DMS153 treated with DMSO at 0.1 percent for 48 hours (cell line): ENCODE measurements around the gene PANX3.
A peak's percentile ranks its signal among the peaks of the same experiment; 100 is the strongest.

Experiments
- DNase-seq: peaks from one replicate; lab custom pipeline; 2025; ENCODE audit not compliant: unreplicated experiment; lab: John Stamatoyannopoulos, UW

PANX3 gene

DNA sequence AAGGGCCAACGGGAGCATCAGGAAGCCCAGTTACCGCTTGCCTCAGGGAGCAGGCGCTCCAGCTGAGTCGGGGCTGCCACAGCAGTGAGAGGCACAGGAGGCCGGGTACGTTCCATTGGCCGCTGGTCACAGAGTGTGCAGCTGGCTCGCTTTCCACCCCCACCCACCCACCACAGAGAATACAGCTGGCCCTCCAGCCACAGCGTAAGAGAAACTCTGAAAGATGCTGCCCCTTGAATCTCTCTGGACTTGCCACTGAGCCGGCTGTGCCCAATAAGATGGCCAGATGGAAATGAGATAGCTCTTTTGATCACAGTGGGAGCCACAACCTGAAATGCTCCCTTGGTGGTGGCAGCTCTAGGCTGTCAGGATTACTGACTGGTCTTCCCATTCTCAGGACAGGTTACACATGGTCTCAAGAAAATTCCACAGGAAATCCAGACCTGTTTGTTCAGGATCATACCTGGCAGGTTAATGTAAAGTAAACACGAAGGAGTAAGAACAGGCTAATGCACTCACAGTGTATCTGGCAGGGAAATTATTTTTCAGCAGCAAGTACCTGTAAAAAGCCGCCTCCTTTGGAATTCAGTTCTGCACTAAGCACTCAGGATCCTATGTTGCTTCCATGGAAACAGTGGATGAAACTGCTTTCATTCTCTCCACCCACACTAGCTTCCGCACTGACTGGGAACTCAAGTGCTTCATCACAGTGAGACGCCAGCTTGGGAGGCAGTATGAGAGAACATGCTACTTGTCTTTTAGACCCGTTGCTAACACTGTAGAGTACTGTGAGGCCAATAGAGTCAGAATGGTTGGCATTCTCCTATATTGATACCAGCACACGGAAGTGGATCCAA, 45.8 kb downstream of the PANX3 start:
- DNase-seq, result peak; percentile 53

GRCh38 chr11:124657904-124658303, 46.7 kb downstream of the PANX3 start:
- no peak for DNase-seq

GRCh38 chr11:124658501-124658900, 47.3 kb downstream of the PANX3 start:
- no peak for DNase-seq

GRCh38 chr11:124658986-124659385, 47.8 kb downstream of the PANX3 start:
- no peak for DNase-seq

DNA sequence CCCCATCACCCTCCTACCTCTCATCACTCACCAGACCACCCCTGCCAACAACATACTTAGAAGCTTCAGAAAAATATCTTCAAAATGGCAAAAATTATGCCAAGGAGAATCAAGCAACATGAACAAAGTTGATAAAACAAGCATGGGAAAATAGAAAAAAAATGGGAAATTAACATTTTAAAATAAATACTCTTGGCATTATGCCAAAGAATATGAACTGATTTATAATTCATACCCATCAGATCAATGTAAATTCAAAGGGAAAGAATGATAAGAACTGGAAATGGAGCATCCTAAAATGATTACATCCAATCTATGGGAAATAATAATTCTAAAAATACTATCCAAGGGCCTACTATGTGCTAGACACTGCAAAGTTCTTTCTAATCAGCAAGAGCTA, 50.3 kb downstream of the PANX3 start:
- DNase-seq, result no peak

DNA sequence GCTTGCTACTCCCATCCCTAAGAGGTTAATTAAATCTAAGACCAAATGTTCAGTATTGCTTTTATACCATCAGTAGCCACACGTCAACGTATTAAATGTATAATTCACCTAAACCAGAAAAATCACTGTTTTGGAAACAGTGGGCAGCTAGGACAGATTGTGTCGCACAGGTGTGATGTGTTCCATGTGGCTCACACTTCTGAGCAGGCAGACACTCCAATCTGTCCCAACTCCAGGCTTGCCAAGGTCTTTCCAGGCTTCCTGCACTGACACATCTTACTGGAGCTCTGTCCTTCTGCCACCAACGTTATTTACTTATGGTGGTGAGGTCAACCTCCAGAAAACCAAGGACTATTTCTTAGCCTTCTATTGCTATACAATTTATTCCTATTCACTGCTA, 50.9 kb downstream of the PANX3 start:
- no peak for DNase-seq

- DNase-seq, result no peak
Observed at GRCh38 chr11:124663861-124664260, 52.6 kb downstream of the PANX3 start.

DNA sequence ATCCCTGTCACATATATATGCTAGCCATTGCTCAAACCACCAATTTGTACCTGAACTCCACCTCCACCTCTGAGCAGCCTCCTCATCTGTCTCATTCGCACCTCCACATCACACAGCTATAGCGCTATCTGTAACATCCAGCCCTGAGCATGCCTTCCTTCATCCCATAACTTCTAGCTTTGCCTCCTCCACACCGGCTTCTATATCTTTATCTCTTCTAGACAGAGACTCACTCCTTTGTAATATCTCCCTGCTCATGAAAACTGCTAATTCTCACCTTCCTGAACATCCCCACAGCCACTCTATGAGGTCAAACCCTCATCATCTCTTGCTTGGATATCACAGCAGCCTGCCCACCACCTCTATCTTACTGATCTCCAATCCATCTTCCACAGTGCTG, 56.4 kb downstream of the PANX3 start:
- no peak for DNase-seq

DNA sequence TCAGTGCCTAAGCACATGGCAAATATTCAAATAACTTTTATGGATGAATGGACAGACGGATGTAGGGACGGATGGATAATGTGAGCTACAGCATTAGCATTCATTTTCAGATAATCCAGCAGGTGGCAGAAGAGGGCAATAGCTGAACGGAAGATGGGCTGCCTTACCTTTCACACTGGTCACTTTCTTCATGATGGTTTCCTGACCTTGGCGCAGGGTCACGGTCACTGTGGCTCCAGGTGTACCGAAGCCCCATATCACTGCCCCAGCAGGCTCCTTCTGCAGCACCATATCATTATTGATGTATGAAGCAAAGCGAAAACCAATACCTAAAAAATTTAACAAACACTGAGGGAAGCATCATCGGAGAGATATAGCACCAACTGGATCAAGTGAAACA, 58.0 kb downstream of the PANX3 start:
- DNase-seq, result peak; percentile 29
